Measurements from ENCODE around the gene PLA2G4B. TPM values are rescaled to one million over a fixed set of nuclear protein-coding genes. Genes with fewer than 3 reads are reported as not detected.

PLA2G4B gene
- total RNA-seq, 2 experiments from 2014 or later, result 4.2 to 4.8 TPM

GRCh38 chr15:41851167-41851523 lies 12.5 kb downstream of the PLA2G4B start:
- POLR2A ChIA-PET, result no interaction called here
- Mint-ChIP-seq H3K36me3 (ENCODE audit: low read depth) (peaks cover 3% of the 10 kb centered on the region), H3K4me3 (no peak overlapping the region), H3K4me1 (ENCODE audit: low read depth) (peaks cover 7% of the 10 kb centered on the region), H3K27ac (no peak overlapping the region), H3K27me3 (no peaks in the 10 kb centered on the region), H3K9me3 (no peaks in the 10 kb centered on the region)
- intact Hi-C loops (cut with micrococcal nuclease), result no loop called here
- no peak for DNase-seq
- no peak for ATAC-seq
- CTCF ChIA-PET, result interaction anchor here (1.0 kb wide), 1 partner anchor 77 kb away, joined by 4 read pairs; the partner anchor contains the start of gene MAPKBP1
- TF ChIP-seq, protein P1, sequence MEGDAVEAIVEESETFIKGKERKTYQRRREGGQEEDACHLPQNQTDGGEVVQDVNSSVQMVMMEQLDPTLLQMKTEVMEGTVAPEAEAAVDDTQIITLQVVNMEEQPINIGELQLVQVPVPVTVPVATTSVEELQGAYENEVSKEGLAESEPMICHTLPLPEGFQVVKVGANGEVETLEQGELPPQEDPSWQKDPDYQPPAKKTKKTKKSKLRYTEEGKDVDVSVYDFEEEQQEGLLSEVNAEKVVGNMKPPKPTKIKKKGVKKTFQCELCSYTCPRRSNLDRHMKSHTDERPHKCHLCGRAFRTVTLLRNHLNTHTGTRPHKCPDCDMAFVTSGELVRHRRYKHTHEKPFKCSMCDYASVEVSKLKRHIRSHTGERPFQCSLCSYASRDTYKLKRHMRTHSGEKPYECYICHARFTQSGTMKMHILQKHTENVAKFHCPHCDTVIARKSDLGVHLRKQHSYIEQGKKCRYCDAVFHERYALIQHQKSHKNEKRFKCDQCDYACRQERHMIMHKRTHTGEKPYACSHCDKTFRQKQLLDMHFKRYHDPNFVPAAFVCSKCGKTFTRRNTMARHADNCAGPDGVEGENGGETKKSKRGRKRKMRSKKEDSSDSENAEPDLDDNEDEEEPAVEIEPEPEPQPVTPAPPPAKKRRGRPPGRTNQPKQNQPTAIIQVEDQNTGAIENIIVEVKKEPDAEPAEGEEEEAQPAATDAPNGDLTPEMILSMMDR (IDR thresholded peaks at IDR 0.05), result no peak

GRCh38 chr15:41851755-41852370 lies 13.2 kb downstream of the PLA2G4B start:
- DNase-seq (no peak), ATAC-seq (no peak)
- Mint-ChIP-seq H3K36me3 (ENCODE audit: low read depth) (peaks cover 3% of the 10 kb centered on the region), H3K9me3 (no peaks in the 10 kb centered on the region), H3K4me1 (ENCODE audit: low read depth) (peaks cover 7% of the 10 kb centered on the region), H3K27me3 (no peaks in the 10 kb centered on the region), H3K27ac (no peak overlapping the region), H3K4me3 (no peak overlapping the region)
- intact Hi-C loops (cut with micrococcal nuclease), result no loop called here
- CTCF ChIA-PET, result interaction anchor here (0.7 to 1.0 kb wide), 2 partner anchors 13 kb away, joined by 3 read pairs; no protein-coding TSS in a partner anchor
- TF ChIP-seq, protein P1 (IDR thresholded peaks at IDR 0.05), result no peak
- POLR2A ChIA-PET, result interaction anchor here (1.0 to 1.2 kb wide), 2 partner anchors 13 to 18 kb away, joined by 3 to 5 read pairs; no protein-coding TSS in a partner anchor

- H3K36me3 Mint-ChIP-seq (ENCODE audit: low read depth), result peaks cover 3% of the 10 kb centered on the region
- no peak for ATAC-seq
- no peak for DNase-seq
- intact Hi-C loops (cut with micrococcal nuclease), result no loop called here
- H3K4me1 Mint-ChIP-seq (ENCODE audit: low read depth), result peaks cover 7% of the 10 kb centered on the region
- TF ChIP-seq, protein P1 (IDR thresholded peaks at IDR 0.05), result no peak
- H3K4me3 Mint-ChIP-seq, result no peak overlapping the region
- no peaks in the 10 kb centered on the region for H3K9me3 Mint-ChIP-seq
- no peak overlapping the region for H3K27ac Mint-ChIP-seq
- POLR2A ChIA-PET, result interaction anchor here (1.0 to 1.2 kb wide), 2 partner anchors 11 to 16 kb away, joined by 3 to 5 read pairs; no protein-coding TSS in a partner anchor
- H3K27me3 Mint-ChIP-seq, result no peaks in the 10 kb centered on the region
- CTCF ChIA-PET, result no interaction called here
These were observed 14.3 kb downstream of the PLA2G4B start for GRCh38 chr15:41852736-41853590.

DNA sequence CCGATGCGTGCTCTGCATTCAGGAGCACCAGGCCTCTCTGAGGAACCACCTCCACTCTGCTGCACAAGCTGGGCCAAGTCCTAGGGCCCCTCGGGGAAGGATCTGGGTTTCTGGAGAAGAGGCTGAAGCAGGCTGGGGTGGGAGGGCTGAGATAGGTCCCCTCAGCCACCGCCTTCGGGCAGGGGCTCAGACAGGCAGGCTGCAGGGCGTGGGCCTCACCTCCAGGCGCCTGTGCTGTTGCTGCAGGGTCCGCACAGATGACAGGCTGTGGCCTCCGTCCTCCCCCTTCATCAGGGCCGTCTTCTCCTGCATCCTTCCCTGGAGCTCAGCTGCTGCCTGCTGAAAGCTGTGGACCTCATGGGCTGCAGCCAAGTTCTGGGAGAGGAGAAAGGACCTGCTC lies 15.2 kb downstream of the PLA2G4B start:
- Mint-ChIP-seq H3K4me1 (ENCODE audit: low read depth) (peaks cover under 1% of the 10 kb centered on the region), H3K4me3 (no peak overlapping the region), H3K27ac (no peak overlapping the region), H3K36me3 (ENCODE audit: low read depth) (no peaks in the 10 kb centered on the region), H3K27me3 (no peaks in the 10 kb centered on the region), H3K9me3 (no peaks in the 10 kb centered on the region)
- CTCF ChIA-PET, result no interaction called here
- DNase-seq (no peak), ATAC-seq (no peak)
- POLR2A ChIA-PET, result no interaction called here
- intact Hi-C loops (cut with micrococcal nuclease), result no loop called here
- TF ChIP-seq, protein P1 (IDR thresholded peaks at IDR 0.05), result no peak

- CTCF ChIA-PET, result interaction anchor here (1.1 kb wide), 1 partner anchor 27 kb away, joined by 3 read pairs; no protein-coding TSS in a partner anchor
- H3K9me3 Mint-ChIP-seq, result no peaks in the 10 kb centered on the region
- H3K27me3 Mint-ChIP-seq, result no peaks in the 10 kb centered on the region
- no peaks in the 10 kb centered on the region for H3K4me1 Mint-ChIP-seq (ENCODE audit: low read depth)
- POLR2A ChIA-PET, result no interaction called here
- intact Hi-C loops (cut with micrococcal nuclease), result no loop called here
- DNase-seq (no peak), ATAC-seq (no peak)
- no peak overlapping the region for H3K27ac Mint-ChIP-seq
- TF ChIP-seq, protein P1 (IDR thresholded peaks at IDR 0.05), result no peak
- no peak overlapping the region for H3K4me3 Mint-ChIP-seq
- no peaks in the 10 kb centered on the region for H3K36me3 Mint-ChIP-seq (ENCODE audit: low read depth)
These were observed 15.8 kb downstream of the PLA2G4B start for GRCh38 chr15:41854443-41854842.

Measured in activated CD8-positive, alpha-beta T cell treated with anti-CD3 and anti-CD28 coated beads for 36 hours (primary cell).